Subcutaneous adipose tissue (tissue), 4 donors: ENCODE measurements around the gene PPIB. TPM values are rescaled to one million over a fixed set of nuclear protein-coding genes. Genes with fewer than 3 reads are reported as not detected.

Experiments
- CTCF ChIP-seq: fragments of 450-650 bp; IDR thresholded peaks from one replicate; pipeline ENCODE4 v1.5.1; 2016; ENCODE audit warnings: low read depth, mild to moderate bottlenecking, control low read depth, antibody characterized with exemption, moderate library complexity
- total RNA-seq, 4 donors: library from RNA; depleted of rRNA; stranded (reverse); fragments of >200 nt; gene quantifications; one replicate each; pipeline ENCODE4 v1.1.0, GENCODE V29; 2016

Gene PPIB
- total RNA-seq, 4 donors from 2014 or later = 224 to 292 (median 246) TPM

- no peak for TF ChIP-seq CTCF
Measured at GRCh38 chr15:64149893-64150578, 12.8 kb downstream of the PPIB start.

DNA sequence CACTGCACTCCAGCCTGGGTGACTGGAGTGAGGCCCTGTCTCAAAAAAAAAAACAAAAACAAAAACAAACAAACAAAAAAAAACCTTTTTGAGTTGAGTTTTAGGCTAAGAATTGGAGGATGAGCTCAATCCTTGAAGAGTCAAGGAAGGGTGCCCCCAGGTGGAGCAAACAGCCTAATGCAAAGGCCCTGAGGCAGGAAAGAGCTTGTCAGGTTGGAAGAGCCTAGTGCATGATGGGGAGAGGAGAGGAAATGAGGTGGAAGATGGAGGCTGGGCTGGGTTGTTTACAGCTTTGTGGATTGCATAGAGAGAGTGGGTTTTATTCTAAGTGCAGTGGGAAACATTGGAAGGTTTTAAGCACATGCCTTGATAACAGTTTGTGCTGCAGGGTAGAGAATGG is 13.4 kb downstream of the PPIB start:
- no peak for TF ChIP-seq CTCF

- no peak for TF ChIP-seq CTCF
Measured at GRCh38 chr15:64148581-64148980, 14.2 kb downstream of the PPIB start.

- no peak for TF ChIP-seq CTCF
Measured at GRCh38 chr15:64148168-64148567, 14.7 kb downstream of the PPIB start.

GRCh38 chr15:64146885-64147681 is 15.7 kb downstream of the PPIB start:
- TF ChIP-seq CTCF = no peak

DNA sequence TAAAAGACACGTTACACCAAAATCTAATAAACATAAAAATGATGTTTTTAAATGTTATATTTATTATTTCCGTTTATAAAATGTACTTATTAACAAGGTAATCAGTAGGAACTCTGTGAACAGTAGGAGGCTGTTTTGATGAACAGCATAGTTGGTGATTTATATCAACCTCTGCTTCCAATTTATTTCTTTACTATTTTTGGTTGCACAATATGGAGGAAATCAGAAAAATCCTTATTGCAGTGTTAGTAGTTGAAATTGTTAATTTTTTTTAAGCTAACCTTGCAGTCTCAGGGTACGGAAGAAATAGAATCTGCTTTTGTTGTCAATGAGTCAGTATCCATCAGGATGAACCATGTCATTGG is 16.3 kb downstream of the PPIB start:
- TF ChIP-seq CTCF = no peak

DNA sequence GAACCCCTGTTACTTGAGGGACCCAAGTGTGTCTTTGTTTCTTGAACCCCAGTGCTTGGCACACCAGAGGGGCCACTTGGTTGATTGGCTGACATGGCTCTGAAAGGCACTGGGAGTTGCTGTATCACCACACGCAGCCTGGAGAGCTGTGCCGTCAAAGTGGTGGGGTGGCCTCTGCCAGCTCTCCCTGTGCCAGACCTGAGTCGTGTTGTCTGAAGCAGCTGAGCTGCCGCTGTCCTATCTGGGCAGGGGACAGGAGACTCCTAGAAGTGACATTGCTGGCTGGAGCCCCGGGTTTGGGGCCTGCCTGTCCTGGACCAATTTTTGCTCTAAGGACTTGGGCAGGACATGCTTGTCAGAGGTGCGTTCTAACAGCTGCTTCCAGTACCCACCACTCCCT is 16.8 kb downstream of the PPIB start:
- TF ChIP-seq CTCF = no peak
